DMS114 treated with DMSO at 0.1 percent for 48 hours (cell line): ENCODE results near the gene TTLL10.
"Not testable (repeated sequence)": the region's sequence is repeated elsewhere in the genome, so short reads cannot be mapped to it uniquely, and the experiment has no call there.

Experiments
- DNase-seq: peaks from one replicate; lab custom pipeline; 2025; ENCODE audit not compliant: unreplicated experiment; lab: John Stamatoyannopoulos, UW

The TTLL10 gene

DNA sequence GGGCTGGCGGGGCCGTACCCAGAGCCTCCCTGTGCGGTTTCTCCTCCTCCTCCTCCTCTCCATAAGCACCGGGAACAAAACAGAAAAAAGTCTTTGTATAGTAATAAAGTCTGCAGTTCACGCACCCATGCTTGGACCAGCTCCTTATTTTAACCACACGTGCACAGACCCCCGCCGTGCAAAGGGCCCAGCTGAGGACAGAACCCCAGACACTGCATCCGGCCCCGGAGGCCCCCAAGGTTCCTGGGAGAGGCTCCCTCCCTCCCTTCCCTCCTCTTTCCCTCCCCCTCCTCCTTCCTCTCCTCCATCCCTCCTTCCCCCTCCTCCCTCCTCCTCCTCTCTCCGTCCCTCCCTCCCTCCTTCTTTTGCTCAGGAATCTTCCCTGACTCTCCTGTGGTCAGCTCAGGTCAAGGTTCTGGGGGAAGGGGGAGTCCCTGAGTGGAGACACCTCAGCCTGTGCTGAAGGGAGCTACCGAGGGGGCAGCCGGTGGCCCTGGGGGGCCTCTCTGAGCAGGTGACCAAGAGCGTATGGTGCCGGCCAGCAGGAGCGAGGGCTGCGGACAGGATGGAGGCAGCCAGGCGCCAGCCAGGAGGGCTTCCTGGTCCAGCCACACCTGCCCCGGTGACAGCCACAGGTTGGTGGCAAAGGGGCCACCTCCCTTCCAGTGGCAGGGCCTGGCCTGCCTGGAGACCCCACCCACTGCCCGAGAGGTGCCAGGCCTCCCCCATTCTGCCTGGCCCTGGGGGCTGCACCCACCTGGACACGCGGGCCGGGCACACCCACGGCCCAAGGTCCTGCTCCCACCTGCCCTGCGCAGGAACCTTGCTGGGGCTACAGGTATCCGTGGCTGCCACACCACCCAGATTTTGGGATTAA, 3.2 kb upstream of the TTLL10 start:
- no peak for DNase-seq

GRCh38 chr1:1171161-1171545, 2.5 kb upstream of the TTLL10 start:
- DNase-seq, result no peak

DNA sequence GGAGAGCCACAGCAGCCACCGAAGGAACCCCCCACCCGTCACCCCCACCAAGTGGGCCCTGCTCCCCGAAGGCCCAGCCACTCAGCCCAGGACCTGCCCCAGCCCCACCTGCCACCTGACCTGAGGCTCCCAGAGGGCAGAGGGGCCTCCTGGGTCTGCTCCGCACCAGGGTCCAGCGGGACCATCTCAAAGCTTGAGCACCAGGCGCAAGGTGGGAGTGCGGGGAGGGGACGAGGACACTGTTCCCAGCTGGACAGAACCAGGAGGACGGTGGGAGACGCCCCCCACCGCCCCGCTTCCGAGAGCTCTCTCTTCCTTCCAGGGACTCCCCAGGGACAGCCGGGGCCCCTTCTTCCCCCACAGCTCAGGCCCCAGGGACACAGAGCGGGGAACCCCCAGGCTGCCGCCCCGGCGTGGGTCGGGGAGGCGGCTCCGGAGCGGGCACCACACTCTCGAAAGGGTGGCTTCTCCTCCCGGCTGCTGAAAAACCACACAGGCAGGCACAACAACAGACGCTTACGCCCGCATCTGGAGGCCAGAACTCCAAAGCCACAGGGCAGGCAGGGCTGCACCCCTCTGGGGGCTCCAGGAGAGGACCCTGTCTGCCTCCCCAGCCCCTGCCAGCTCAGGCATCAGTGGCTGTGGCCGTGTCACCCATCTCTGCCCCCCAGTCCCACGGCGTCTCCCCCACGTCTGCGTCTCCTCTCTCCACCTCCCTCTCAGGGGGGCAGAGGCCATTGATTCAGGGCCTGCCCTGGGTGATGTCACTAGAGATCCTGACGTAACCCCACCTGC, 1.9 kb upstream of the TTLL10 start:
- DNase-seq, result no peak

DNA sequence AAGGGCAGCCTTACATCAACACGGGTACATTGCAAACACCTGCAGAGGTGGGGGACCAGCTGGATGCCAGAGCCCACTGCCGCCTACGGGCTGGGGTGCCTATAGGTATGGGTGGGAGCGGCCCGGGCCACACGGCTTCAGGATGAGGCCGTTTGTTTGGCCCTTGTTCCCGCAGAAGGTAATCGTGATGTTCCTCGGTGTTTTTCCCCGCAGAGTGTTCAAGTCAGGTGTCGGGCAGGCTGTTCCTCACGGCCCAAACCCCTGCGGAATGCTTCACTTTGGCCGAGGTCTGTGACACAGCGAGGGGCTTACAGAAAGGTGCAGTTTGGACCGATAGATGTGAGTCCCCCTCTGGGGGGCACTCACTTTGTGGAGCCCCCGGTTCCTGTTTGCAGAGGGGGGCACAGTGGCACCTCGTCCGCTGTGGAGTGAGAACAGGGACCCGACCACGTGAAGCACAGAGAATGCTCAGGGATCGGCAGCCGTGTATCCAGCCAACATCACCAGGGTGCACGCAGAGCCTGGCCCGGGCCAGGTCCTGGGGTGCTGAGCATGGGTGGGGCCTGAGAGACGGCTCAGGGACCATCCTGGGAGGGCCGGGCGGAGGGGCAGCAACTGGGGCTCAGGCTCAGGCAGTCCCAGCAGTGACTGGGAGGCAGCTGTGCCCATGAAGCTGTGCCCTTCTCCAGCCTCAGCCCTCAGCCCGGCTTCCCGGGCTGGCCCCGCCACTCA, 453 bp upstream of the TTLL10 start:
- DNase-seq, result no peak

DNA sequence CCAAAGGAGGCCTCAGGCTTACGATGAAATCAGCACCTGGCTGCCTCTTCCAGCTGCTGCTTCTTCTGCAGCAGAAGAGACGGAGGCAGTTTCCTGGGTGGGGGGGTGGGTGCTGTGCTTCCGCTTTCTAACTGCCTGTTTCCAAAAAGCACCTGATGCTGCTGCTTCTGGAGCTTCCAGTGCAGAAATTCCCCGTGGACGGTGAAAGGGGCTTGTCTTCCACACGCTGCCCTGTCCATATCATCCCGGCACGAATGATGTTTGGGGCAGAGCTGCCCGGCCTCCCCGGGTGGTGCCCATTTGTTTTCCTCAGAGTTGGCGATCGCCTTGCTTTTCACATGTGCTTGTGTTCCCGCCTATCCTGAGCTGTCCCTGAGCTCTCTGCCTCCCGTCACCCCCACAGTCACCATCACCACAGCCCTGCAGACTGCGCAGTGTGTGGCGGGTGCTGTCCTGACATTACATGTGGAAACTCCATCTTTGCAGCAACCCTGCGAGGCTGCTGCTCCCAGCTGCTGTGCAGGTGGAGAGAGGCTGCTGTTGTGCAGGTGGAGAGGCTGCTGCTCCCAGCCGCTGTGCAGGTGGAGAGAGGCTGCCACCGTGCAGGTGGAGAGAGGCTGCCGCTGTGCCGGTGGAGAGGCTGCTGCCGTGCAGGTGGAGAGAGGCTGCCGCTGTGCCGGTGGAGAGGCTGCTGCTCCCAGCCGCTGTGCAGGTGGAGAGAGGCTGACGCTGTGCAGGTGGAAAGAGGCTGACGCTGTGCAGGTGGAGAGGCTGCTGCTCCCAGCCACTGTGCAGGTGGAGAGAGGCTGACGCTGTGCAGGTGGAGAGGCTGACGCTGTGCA, 1.8 kb downstream of the TTLL10 start:
- DNase-seq, result no peak

DNA sequence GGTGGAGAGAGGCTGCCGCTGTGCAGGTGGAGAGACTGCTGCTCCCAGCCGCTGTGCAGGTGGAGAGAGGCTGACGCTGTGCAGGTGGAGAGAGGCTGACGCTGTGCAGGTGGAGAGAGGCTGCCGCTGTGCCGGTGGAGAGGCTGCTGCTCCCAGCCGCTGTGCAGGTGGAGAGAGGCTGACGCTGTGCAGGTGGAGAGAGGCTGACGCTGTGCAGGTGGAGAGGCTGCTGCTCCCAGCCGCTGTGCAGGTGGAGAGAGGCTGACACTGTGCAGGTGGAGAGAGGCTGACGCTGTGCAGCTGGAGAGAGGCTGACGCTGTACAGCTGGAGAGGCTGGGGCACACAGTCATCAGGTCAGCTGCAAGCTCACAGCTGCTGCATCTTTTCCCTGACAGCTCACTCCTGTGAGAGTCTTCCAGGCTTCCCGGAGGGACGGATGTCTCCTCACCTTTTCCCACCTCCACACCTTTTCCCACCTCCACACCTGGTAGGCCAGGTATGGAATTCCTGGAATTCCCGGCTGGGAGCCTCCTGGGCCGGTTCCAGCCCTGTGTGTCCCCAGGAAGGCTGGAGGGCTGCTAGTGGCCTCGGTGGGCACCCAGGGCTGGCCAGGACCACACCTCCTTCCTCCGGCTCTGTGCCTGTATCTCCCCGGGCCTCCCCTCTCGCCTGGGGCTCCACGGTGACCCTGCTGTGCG, 2.5 kb downstream of the TTLL10 start:
- not testable (repeated sequence) for DNase-seq

- no peak for DNase-seq
These were observed 3.3 kb downstream of the TTLL10 start for GRCh38 chr1:1176931-1177330.

DNA sequence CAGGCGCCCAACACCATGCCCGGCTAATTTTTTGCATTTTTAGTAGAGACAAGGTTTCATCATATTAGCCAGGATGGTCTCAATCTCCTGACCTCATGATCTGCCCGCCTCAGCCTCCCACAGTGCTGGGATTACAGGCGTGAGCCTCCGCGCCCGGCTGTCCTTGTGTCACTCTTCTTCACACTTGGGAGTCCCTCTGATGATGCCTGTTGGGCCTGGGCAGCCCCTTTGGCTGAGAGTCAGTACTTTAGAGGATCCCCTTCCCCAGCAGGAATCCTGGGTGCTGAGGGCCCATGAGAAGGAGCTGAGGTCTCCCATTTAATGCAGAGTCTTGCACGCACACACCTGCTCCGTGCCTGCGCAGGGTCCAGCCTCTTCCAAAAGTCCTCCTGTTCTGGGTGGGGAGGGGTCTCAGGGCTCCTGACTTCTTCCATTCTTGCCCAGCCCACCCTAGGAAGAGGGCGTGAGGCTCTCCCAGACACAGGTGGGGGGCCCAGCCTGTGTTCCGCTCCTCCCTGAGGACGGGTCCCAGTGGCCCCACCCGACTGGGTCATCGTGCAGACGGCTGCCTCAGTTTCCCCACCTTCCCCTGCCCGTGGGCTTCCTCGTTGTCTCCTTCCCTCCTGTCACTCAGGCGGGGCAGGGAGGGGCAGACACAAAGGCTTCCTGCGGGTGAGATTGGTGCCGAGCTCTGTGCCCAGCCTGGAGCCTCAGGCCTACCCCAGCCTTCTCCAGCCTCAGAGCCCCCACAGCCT, 3.9 kb downstream of the TTLL10 start:
- DNase-seq, result no peak

DNA sequence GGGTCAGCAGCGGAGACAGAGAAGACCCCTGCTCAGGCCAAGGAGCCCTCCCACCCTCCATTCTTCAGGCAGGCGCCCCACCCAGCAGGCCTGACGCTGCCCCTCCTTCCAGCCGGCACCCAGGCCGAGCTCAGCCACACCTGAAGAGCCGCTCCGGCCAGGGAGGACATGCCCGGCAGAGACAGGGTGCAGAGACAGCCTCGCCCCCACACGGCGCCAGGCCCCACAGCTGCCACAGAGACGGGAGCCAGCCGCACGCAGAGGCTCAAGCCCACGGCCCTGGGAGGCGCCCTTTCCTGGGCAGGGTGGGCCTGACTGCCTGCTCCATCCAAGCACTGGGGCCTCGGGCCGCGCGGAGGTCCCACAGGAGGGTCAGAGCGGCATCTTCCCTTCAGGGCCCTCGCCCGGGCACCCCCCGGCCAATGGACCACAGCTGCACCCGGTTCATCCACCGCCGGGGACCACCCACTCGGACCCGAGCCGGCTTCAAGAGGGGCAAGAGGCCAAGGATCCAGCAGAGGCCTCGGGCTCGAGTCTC, 5.2 kb downstream of the TTLL10 start:
- DNase-seq, result no peak

GRCh38 chr1:1179346-1179982, 5.8 kb downstream of the TTLL10 start:
- DNase-seq, result no peak

- no peak for DNase-seq
These were observed 6.5 kb downstream of the TTLL10 start for GRCh38 chr1:1179983-1180861.

DNA sequence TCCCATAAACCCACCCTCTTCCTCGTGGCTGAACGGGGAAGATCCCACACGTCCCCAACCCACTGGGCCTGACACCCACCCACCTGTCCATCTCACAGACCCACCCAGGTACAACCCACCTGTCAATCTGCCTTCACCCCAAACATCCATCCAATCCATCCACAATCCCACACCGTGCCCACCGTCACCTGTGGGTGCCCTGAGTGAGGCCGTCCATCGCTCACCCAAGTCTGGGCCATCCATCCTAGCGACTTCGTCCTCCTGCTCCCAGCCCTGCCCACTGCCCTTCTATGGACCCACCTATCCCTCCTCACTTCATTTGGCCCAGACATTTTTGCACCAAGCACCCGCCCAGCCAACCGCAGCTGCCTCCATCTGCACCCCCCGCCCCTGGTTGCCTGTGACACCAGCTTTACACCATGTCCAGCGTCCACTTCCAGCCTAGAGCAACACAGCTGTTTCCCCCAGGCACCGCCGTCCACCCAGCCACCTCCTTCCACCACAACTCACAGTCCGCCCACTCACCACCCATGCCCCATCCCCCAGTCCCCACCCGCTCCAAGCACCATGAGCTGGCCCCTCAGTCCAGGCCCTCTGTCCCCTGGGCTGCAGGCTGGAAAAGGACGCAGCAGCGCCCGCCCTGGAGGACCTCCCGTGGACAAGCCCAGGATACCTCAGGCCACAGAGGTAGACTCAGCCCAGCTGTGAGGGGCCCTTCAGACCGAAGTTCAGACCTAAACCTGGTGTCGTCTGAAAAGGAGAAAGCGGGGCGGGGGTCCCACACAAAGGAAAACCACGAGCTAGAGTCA, 7.7 kb downstream of the TTLL10 start:
- DNase-seq, result no peak

DNA sequence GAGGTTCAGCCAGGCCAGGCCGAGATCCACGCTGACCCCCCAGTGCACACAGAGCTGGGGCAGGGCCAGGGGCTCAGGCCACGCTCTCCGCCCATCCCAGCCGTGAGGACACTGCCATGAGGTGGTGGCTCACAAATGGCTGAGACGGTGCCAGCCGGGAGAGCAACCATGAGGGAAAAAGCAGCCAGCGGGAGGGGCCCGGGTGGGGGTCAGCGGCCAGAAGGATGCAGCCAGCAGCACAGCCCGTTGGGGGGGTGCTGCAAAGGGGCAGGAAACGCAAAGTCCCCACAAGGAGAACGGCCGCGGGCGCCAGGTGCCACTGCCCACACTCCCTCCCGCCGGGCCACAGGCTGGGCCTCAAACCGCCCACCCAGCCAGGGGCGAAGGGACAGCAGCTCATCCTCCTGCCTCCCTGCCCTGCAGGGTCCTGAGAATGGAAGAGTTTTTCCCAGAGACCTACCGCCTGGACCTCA, 8.3 kb downstream of the TTLL10 start:
- no peak for DNase-seq

- no peak for DNase-seq
These were observed 9.0 kb downstream of the TTLL10 start for GRCh38 chr1:1182491-1183220.

DNA sequence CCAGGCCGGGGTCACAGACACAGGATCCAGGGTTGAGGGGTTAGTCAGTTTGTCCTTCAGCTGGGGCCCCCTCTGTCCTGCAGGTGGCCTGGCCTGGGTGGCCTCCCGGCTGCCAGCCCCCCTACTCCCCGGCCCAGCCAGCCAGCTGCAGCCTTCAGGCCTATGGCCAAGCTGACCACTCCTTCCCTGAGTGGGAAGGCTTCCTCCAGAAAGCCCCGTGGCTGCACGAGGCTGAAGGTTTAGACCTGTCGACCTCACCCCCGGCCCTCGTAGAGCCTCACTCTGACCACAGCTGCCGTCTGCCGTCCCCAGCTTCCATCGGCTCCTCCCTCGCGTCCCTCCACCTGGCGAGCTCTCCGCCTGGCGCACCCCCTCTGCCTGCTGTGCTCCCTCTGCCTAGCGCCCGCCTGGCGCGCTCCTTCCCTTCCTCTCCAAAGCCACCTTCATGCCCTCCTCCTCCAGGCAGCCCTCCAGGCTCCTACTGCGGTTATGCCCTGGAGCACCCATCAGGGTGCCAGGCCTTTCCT, 9.6 kb downstream of the TTLL10 start:
- no peak for DNase-seq
